Progenitor cell of endocrine pancreas (in vitro differentiated cells): ENCODE results near the gene TEX48. TPM values are rescaled to one million over a fixed set of nuclear protein-coding genes. Genes with fewer than 3 reads are reported as not detected.

Experiments
- DNase-seq: peaks from one replicate; pipeline ENCODE4 v3.0.0; 2021; ENCODE audit warnings: low spot score; ENCODE audit not compliant: unreplicated experiment
- H3K27ac Mint-ChIP-seq: 2 replicates; pipeline ENCODE4 v1.8.0; 2021; ENCODE audit warnings: mild to moderate bottlenecking, moderate library complexity, mixed read lengths
- H3K27me3 Mint-ChIP-seq: 2 replicates; pipeline ENCODE4 v1.8.0; 2021; ENCODE audit warnings: mixed read lengths
- H3K36me3 Mint-ChIP-seq: 2 replicates; pipeline ENCODE4 v1.8.0; 2022; ENCODE audit warnings: mixed read lengths; ENCODE audit not compliant: insufficient read depth
- H3K4me1 Mint-ChIP-seq: 2 replicates; pipeline ENCODE4 v1.8.0; 2021; ENCODE audit warnings: low read depth, mixed read lengths
- H3K4me3 Mint-ChIP-seq: 2 replicates; pipeline ENCODE4 v1.8.0; 2021; ENCODE audit warnings: low read depth, mild to moderate bottlenecking, moderate library complexity, mixed read lengths
- H3K9me3 Mint-ChIP-seq: 2 replicates; pipeline ENCODE4 v1.8.0; 2021; ENCODE audit warnings: low read depth, mixed read lengths
- total RNA-seq: library from RNA; stranded (reverse); gene quantifications from 2 replicates; pipeline ENCODE4 v1.2.1, GENCODE V29; 2021
- TF ChIP-seq, protein P1 (sequence below): fragments of 200-600 bp; sonication (generic); IDR thresholded peaks from one replicate; pipeline ENCODE4 v1.5.0; 2021; ENCODE audit warnings: antibody characterized with exemption, mild to moderate bottlenecking; ENCODE audit not compliant: unreplicated experiment

The TEX48 gene
- total RNA-seq, 1 donor from 2014 or later: not detected

DNA sequence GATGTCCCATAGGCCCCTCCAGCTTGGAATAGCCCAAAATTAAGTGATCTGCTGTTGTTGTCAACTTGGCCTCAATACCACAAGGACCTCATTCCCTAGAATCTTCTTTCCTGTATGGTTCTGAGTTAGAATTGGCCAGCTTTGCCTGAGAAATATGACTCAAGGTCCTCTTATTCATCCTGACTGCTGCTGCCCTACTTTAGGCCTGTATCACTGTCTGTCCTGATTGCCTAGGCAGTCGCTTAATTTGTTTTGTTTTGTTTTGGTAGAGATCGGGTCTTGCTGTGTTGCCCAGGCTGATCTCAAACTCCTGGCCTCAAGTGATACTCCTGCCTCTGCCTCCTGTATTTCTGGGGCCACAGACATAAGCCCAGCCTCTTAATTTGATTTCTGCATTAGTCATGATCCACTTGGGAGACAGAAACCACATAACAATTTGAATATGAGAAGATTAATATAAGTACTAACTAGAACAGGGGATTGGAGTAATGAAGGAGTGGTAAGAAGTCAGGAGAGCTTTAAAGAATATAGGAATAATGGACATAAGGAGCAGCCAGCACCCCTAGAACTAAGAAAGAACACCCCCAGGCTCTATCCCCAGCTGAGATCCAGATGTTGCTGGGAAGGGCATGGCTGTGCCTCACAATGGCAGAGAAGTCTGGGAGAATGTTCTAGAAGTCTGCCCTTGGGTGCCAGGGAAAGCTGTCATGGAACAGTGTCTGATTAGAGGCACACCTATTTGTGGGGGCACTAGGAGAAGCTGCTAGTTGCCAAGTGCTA lies 29.0 kb downstream of the TEX48 start:
- no peak for DNase-seq
- no peaks in the 10 kb centered on the region for H3K36me3 Mint-ChIP-seq
- H3K9me3 Mint-ChIP-seq: no peaks in the 10 kb centered on the region
- H3K4me3 Mint-ChIP-seq: no peak overlapping the region
- peaks cover 4% of the 10 kb centered on the region for H3K27me3 Mint-ChIP-seq
- TF ChIP-seq, protein P1, sequence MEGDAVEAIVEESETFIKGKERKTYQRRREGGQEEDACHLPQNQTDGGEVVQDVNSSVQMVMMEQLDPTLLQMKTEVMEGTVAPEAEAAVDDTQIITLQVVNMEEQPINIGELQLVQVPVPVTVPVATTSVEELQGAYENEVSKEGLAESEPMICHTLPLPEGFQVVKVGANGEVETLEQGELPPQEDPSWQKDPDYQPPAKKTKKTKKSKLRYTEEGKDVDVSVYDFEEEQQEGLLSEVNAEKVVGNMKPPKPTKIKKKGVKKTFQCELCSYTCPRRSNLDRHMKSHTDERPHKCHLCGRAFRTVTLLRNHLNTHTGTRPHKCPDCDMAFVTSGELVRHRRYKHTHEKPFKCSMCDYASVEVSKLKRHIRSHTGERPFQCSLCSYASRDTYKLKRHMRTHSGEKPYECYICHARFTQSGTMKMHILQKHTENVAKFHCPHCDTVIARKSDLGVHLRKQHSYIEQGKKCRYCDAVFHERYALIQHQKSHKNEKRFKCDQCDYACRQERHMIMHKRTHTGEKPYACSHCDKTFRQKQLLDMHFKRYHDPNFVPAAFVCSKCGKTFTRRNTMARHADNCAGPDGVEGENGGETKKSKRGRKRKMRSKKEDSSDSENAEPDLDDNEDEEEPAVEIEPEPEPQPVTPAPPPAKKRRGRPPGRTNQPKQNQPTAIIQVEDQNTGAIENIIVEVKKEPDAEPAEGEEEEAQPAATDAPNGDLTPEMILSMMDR: no peak
- no peak overlapping the region for H3K27ac Mint-ChIP-seq
- H3K4me1 Mint-ChIP-seq: no peaks in the 10 kb centered on the region

DNA sequence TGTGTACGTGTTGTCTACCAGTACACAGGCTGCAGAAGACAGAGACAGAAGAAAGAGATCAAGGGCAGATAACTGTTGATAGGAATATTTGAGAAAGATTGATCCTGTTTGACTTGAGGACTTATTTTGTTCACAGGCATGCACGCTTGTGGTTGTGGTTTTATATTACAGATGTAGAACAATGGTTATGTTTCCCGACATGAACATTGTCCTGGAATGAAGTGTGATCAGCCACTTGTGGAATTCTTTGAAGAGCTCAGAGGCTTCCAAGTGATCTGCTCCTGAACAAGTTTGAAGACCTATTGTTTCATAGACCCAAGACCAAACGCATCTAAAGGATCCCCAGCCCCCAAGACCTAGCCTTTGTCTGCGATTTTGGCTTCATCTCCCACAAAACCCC lies 38.1 kb downstream of the TEX48 start:
- Mint-ChIP-seq H3K36me3 (peaks cover 25% of the 10 kb centered on the region), H3K4me1 (no peaks in the 10 kb centered on the region), H3K4me3 (no peak overlapping the region), H3K9me3 (peaks cover 13% of the 10 kb centered on the region), H3K27me3 (no peaks in the 10 kb centered on the region), H3K27ac (no peak overlapping the region)
- TF ChIP-seq, protein P1: no peak
- no peak for DNase-seq

DNA sequence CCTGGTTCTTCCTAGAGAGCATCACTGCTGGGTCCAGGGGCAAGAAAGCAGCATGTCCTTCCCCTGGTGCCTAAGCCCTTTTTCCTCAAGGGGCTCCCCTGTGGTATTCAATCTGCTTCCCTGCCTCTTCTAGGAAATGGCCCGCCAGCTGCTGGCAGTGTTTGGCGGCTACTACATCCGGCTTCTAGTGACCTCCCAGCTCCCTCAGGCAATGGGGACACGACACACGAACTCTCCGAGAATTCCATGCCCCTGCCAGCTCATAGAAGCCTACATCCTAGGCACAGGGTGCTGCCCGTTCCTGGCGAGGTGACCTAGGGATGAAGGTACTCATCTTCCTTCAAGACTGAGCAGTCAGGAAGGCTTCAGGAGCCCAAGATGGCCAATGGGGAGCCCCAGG lies 39.0 kb downstream of the TEX48 start:
- DNase-seq: no peak
- no peak overlapping the region for H3K4me3 Mint-ChIP-seq
- H3K9me3 Mint-ChIP-seq: peaks cover 13% of the 10 kb centered on the region
- H3K27me3 Mint-ChIP-seq: no peaks in the 10 kb centered on the region
- TF ChIP-seq, protein P1: no peak
- H3K36me3 Mint-ChIP-seq: peaks cover 25% of the 10 kb centered on the region
- H3K27ac Mint-ChIP-seq: no peak overlapping the region
- no peaks in the 10 kb centered on the region for H3K4me1 Mint-ChIP-seq

DNA sequence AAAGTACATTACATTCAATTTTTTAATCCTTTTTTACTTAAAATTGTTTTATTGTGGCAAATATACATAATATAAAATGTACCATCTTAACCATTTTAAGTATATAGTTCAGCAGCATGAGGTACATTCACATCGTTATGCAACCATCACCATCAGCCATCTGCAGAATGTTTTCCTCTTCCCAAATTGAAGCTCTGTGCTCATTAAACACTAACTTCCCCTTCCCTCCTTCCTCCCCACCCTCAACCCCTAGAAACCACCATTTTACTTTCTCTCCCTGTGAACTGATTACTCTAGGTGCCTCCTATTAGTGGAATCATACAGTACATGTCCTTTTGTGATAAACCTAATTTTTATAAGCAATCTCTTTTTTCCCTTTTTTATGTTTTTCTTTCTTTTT lies 40.0 kb downstream of the TEX48 start:
- DNase-seq: no peak
- peaks cover 8% of the 10 kb centered on the region for H3K9me3 Mint-ChIP-seq
- TF ChIP-seq, protein P1: no peak
- H3K27me3 Mint-ChIP-seq: no peaks in the 10 kb centered on the region
- no peak overlapping the region for H3K27ac Mint-ChIP-seq
- H3K4me1 Mint-ChIP-seq: no peaks in the 10 kb centered on the region
- H3K36me3 Mint-ChIP-seq: peaks cover 21% of the 10 kb centered on the region
- no peak overlapping the region for H3K4me3 Mint-ChIP-seq

DNA sequence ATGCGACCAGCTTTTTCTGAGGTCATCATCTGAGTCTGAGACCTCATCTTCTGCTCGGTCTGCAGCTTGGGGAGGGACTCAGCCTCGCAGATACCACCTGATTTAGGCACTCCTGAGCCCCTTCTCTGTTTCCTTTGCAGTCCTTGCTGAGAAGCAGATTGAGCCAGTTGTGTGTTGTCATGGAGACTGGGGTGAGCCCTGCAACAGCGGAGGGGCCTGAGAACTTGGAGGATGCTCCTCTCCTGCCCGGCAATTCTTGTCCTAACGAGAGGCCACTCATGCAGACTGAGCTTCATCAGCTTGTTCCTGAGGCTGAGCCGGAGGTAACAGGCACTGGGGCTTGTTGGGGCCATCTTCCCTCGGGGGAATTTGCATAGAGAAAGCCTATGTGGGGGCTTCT lies 43.6 kb downstream of the TEX48 start:
- no peaks in the 10 kb centered on the region for H3K4me1 Mint-ChIP-seq
- H3K4me3 Mint-ChIP-seq: no peak overlapping the region
- peaks cover 4% of the 10 kb centered on the region for H3K36me3 Mint-ChIP-seq
- TF ChIP-seq, protein P1: no peak
- H3K27me3 Mint-ChIP-seq: no peaks in the 10 kb centered on the region
- no peak overlapping the region for H3K27ac Mint-ChIP-seq
- H3K9me3 Mint-ChIP-seq: no peaks in the 10 kb centered on the region
- DNase-seq: no peak
